ENCODE data around the gene CEP290.
A peak's percentile ranks its signal among the peaks of the same experiment; 100 is the strongest.
"Not testable (repeated sequence)": the region's sequence is repeated elsewhere in the genome, so short reads cannot be mapped to it uniquely, and the experiment has no call there.

Gene CEP290

GRCh38 chr12:88144037-88144436 is 2.1 kb upstream of the CEP290 start:
- peak; percentile 64 for DNase-seq

GRCh38 chr12:88142610-88142991 is 713 bp upstream of the CEP290 start:
- peak; percentile 78 for DNase-seq

- no peak for DNase-seq
Observed at GRCh38 chr12:88141425-88141773, 489 bp downstream of the CEP290 start.

- DNase-seq, result not testable (repeated sequence)
Observed at GRCh38 chr12:88139711-88140110, 2.2 kb downstream of the CEP290 start.

GRCh38 chr12:88133181-88133580 is 8.7 kb downstream of the CEP290 start:
- DNase-seq, result not testable (repeated sequence)

GRCh38 chr12:88132392-88132791 is 9.5 kb downstream of the CEP290 start:
- DNase-seq, result no peak

- DNase-seq, result no peak
Observed at GRCh38 chr12:88127855-88128254, 14.0 kb downstream of the CEP290 start.

GRCh38 chr12:88127099-88127498 is 14.8 kb downstream of the CEP290 start:
- DNase-seq, result no peak

GRCh38 chr12:88122666-88123065 is 19.2 kb downstream of the CEP290 start:
- no peak for DNase-seq

- DNase-seq, result no peak
Observed at GRCh38 chr12:88113871-88114270, 28.0 kb downstream of the CEP290 start.

GRCh38 chr12:88111074-88111652 is 30.7 kb downstream of the CEP290 start:
- peak; percentile 70 for DNase-seq

GRCh38 chr12:88108021-88108420 is 33.9 kb downstream of the CEP290 start:
- DNase-seq, result no peak

- DNase-seq, result no peak
Observed at GRCh38 chr12:88093573-88093972, 48.3 kb downstream of the CEP290 start.

GRCh38 chr12:88092771-88093170 is 49.1 kb downstream of the CEP290 start:
- DNase-seq, result no peak

- no peak for DNase-seq
Observed at GRCh38 chr12:88084210-88084609, 57.7 kb downstream of the CEP290 start.

- DNase-seq, result no peak
Observed at GRCh38 chr12:88083634-88084033, 58.3 kb downstream of the CEP290 start.

- no peak for DNase-seq
Observed at GRCh38 chr12:88081247-88081646, 60.6 kb downstream of the CEP290 start.

- no peak for DNase-seq
Observed at GRCh38 chr12:88067301-88067700, 74.6 kb downstream of the CEP290 start.

GRCh38 chr12:88063375-88063774 is 78.5 kb downstream of the CEP290 start:
- no peak for DNase-seq

GRCh38 chr12:88062474-88062873 is 79.4 kb downstream of the CEP290 start:
- DNase-seq, result no peak

- DNase-seq, result no peak
Observed at GRCh38 chr12:88058719-88059077, 83.2 kb downstream of the CEP290 start.

GRCh38 chr12:88057994-88058718 is 83.7 kb downstream of the CEP290 start:
- DNase-seq, result no peak

GRCh38 chr12:88056571-88056970 is 85.3 kb downstream of the CEP290 start:
- DNase-seq, result no peak

GRCh38 chr12:88052686-88053085 is 89.2 kb downstream of the CEP290 start:
- DNase-seq, result peak; percentile 69

- no peak for DNase-seq
Observed at GRCh38 chr12:88044035-88044434, 97.9 kb downstream of the CEP290 start.
